NCI-H2107 treated with DMSO at 0.1 percent for 48 hours (cell line): ENCODE measurements around the gene GGA2.
"Not testable (repeated sequence)": the region's sequence is repeated elsewhere in the genome, so short reads cannot be mapped to it uniquely, and the experiment has no call there.

Experiments used
- DNase-seq: peaks from one replicate; lab custom pipeline; 2025; ENCODE audit not compliant: unreplicated experiment; lab: John Stamatoyannopoulos, UW

GGA2 gene

GRCh38 chr16:23523876-23524385 is 13.6 kb upstream of the GGA2 start:
- no peak for DNase-seq

DNA sequence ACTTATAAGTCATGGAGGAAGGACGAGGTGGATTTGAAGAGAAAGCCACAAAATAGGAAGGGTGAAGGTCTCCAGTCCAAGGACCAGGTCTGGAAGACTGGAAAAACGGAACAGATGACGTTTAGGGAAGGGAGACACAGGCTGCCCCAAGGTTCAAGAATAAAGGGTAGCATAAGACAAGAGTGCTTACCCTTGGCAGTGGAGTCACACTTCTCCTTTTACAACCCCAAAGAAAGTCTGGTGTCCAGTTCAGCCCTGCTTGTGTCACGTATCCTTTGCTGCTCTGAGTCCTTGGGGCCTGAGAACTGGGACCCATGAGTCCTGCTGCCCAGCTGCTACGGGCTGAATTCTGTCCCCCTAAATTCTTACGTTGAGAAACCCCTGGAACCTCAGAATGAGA is 13.0 kb upstream of the GGA2 start:
- DNase-seq: no peak

DNA sequence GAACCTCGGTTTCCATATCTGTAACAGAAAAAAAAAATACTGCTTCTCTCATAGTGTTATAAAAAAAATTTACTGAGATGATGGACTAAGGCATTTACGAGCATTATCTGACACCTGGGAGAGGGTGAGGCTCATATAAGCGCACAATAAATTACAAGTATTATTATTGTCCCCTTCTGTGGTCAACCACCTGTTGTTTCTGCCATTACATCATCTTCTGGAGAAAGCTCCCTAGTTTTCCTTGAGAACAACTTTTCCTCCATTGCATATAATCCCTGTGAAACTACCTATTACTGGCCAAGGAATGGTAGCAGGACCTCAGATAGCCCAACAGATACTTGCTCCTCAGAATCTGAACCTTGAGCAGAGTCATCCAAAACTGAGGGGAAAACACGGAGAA is 11.7 kb upstream of the GGA2 start:
- DNase-seq: no peak

- DNase-seq: no peak
Measured at GRCh38 chr16:23521037-23521743, 10.9 kb upstream of the GGA2 start.

DNA sequence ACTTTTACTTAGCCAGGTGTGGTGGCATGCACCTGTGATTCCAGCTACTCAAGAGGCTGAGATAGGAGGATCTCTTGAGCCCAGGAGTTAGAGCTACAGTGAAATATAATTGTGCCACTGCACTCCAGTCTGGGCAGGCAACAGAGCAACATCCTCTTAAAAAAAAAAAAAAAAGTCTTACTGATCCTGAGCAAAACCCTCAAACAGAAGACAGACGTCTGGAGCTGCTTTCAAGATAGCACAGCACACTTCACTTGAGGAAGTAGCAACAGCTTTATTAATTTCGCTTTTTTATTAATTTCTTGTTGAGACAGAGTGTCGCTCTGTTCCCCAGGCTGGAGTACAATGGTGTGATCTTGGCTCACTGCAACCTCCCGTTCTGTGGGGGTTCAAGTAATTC is 10.2 kb upstream of the GGA2 start:
- DNase-seq: no peak

GRCh38 chr16:23519282-23519681 is 9.0 kb upstream of the GGA2 start:
- no peak for DNase-seq

DNA sequence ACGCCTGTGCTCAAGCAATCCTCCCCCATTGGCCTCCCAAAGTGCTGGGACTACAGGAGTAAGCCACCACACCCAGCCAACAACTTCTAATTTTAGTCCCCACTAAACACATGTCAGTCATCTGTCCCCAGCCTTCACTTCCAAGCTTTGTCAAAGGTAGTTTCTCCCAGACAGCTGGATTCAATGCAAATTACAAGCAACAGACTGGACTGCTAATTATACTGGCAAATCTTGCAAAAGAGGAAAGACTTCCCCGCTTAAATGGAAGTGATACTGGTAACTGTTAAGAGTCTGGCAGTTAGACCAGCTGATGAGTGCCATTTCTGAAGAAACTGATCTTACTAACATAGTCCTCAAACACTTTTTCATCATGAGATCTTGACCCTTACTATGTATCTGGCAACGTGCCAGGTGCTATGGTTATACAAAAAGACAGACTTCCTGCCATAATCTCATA is 8.2 kb upstream of the GGA2 start:
- DNase-seq: no peak

- no peak for DNase-seq
Measured at GRCh38 chr16:23516366-23517137, 6.3 kb upstream of the GGA2 start.

DNA sequence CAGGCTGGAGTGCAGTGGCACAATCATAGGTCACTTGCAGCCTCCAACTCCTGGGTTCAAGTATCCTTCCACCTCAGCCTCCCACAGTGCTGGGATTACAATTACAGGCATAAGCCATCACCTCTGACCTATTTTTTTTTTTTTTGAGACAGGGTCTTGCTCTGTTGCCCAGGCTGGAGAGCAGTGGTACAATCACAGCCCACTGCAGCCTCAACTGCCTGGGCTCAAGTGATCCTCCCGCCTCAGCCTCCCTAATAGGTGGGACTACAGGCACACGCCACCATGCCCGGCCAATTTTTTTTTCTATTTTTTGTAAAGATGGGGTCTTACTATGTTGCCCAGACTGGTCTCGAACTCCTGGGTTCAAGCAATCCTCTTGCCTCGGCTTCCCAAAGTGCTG is 5.6 kb upstream of the GGA2 start:
- no peak for DNase-seq

GRCh38 chr16:23514381-23515152 is 4.3 kb upstream of the GGA2 start:
- no peak for DNase-seq

- no peak for DNase-seq
Measured at GRCh38 chr16:23512168-23512695, 1.9 kb upstream of the GGA2 start.

GRCh38 chr16:23511731-23512130 is 1.4 kb upstream of the GGA2 start:
- DNase-seq: no peak

- DNase-seq: not testable (repeated sequence)
Measured at GRCh38 chr16:23510915-23511270, 599 bp upstream of the GGA2 start.

DNA sequence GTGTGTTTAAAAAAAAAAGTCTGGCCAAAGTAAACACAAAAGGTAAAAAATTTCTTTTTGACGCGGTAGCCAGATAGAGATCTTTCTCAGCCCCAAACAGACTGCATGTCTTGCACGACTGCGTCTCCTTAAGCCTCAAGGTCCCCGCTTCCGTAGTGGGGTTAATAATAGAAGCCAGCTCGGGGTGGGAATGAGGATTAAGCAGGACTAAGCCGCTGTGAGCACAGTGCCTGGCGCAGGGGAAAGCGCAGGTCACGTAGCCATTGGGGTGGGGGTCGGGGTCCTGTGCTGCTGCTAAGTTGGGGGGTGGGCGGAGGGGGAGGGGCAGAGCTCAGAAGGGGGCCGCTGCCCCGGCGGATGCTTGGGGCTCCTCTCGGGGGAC is 521 bp downstream of the GGA2 start:
- DNase-seq: no peak

DNA sequence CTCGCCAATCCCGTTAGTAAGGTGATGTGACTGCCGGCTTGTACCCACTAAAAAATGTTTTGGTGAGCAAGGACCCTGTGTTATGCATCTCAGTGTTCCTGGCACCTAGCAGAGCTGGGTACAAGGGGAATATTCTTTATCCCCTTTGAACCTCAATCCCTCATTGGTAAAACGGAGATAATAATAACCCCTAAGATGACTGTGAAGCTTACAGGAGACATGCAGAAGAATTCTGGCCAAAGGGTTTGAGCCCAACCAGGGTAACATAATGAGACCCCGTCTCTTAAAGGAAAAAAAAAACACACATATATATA is 896 bp downstream of the GGA2 start:
- no peak for DNase-seq

DNA sequence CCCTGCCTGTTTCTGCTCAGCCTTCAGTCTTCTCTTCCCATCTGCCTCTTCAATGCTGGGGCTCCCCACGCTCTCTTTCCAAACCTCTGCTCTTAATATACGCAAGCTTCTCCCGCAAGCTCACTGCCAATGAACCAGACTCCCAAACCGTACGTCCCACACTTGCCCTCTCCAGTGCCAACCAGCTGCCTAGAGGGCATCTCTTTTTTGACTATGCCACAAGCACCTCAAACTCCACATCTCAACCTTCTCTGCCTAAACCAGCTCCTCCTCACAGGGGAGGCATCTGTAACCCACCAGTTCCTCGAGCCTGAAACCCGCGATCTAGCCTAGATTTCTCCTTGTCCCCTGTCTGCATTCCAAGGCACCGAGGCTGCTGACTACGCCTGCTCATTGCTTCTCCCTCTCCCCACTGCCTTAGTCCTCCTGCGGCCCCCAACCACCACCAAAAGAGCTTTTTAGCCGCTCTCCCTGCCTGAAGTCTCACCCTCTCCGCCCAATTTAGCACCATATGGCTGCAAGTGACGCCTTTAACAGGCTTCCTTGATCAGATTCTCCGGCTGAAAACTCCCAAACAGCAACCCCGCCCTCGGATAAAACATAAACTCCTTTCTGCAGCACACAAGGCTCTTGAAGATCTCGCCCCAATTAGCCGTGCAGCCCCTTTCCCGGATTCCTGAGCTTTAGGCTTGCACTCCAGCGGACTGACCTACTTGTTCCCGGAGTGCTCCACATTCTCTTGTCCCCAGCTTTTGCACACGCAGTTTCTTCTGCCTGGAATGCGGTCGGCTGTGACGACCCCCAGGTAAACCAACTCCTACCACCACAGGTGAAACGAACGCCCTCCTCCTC is 1.5 kb downstream of the GGA2 start:
- DNase-seq: no peak

DNA sequence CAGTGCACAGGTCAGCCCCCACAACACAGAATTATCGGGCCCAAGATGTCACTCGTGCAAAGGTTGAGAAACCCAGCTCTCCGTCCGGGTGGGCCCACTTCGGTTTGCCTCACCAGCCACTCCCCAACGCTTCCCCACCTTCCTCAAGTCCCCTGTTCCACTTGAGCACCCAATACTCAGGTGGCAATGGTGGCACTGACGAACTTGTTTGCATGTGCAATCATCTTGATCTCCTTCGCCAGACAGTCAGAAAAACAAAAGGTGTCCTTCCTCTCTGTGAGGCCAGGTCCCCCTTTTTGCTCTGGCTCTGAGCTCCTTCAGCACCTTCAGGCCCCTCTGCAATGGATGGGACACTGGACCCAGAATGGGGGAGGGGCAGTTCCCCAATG is 3.7 kb downstream of the GGA2 start:
- DNase-seq: no peak

GRCh38 chr16:23505671-23506605 is 4.4 kb downstream of the GGA2 start:
- no peak for DNase-seq

DNA sequence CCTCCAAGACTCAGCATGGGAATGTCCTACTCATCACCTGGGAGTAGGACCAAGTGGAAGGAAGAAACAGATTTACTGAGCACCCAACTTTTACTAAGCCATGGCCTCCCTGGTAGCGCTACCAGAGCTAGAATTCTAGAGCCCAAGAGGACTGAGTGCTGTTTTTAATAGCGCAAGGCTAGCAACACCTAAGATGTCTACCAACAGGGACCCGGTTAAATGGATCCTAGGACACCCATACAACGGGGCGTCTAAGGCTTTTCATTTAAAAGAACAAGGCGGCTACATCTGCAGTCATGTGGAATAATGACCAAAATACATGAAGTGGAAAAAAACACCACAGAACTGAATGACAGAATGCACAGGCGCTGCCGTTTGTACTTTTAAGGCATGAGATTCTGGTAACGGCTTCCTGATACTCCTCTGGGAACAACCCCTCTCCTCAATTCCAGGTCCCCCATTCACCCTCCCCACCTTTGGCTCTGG is 5.1 kb downstream of the GGA2 start:
- no peak for DNase-seq
